HG02798 (cell line): ENCODE results near the gene VPS8.

Experiments
- ATAC-seq: cut with Tn5 transposase; IDR thresholded peaks from one replicate; pipeline ENCODE4 v1.9.1; 2021; ENCODE audit warnings: mild to moderate bottlenecking; ENCODE audit not compliant: unreplicated experiment, poor library complexity

The VPS8 gene

GRCh38 chr3:185041540-185041939, 229.6 kb downstream of the VPS8 start:
- no peak for ATAC-seq

- no peak for ATAC-seq
Observed at GRCh38 chr3:185042312-185043050, 230.5 kb downstream of the VPS8 start.

GRCh38 chr3:185046164-185046515, 234.2 kb downstream of the VPS8 start:
- ATAC-seq: no peak

GRCh38 chr3:185046603-185047002, 234.6 kb downstream of the VPS8 start:
- ATAC-seq: no peak

GRCh38 chr3:185049710-185050109, 237.7 kb downstream of the VPS8 start:
- no peak for ATAC-seq

GRCh38 chr3:185051801-185052200, 239.8 kb downstream of the VPS8 start:
- ATAC-seq: no peak

GRCh38 chr3:185052631-185053030, 240.7 kb downstream of the VPS8 start:
- ATAC-seq: no peak

GRCh38 chr3:185056908-185057307, 244.9 kb downstream of the VPS8 start:
- ATAC-seq: no peak

- no peak for ATAC-seq
Observed at GRCh38 chr3:185057829-185058228, 245.9 kb downstream of the VPS8 start.

GRCh38 chr3:185058796-185059195, 246.8 kb downstream of the VPS8 start:
- no peak for ATAC-seq

GRCh38 chr3:185059766-185060165, 247.8 kb downstream of the VPS8 start:
- ATAC-seq: no peak

GRCh38 chr3:185060655-185061054, 248.7 kb downstream of the VPS8 start:
- no peak for ATAC-seq

- ATAC-seq: no peak
Observed at GRCh38 chr3:185062191-185062590, 250.2 kb downstream of the VPS8 start.

GRCh38 chr3:185063431-185063830, 251.5 kb downstream of the VPS8 start:
- ATAC-seq: no peak

- ATAC-seq: no peak
Observed at GRCh38 chr3:185065059-185065458, 253.1 kb downstream of the VPS8 start.

GRCh38 chr3:185066251-185066650, 254.3 kb downstream of the VPS8 start:
- ATAC-seq: no peak

GRCh38 chr3:185067173-185067572, 255.2 kb downstream of the VPS8 start:
- ATAC-seq: no peak

GRCh38 chr3:185069037-185070030, 257.4 kb downstream of the VPS8 start:
- ATAC-seq: no peak

GRCh38 chr3:185070491-185071286, 258.7 kb downstream of the VPS8 start:
- ATAC-seq: no peak

GRCh38 chr3:185071287-185071800, 259.4 kb downstream of the VPS8 start:
- ATAC-seq: no peak
